Glomerular visceral epithelial cell (primary cell): ENCODE results near the gene HTT.
A peak's percentile ranks its signal among the peaks of the same experiment; 100 is the strongest.
"Not testable (repeated sequence)": the region's sequence is repeated elsewhere in the genome, so short reads cannot be mapped to it uniquely, and the experiment has no call there.

Source experiments
- DNase-seq: peaks from one replicate; pipeline ENCODE4 v3.0.0-alpha.2; 2016; ENCODE audit errors: extremely low spot score

The HTT gene

DNA sequence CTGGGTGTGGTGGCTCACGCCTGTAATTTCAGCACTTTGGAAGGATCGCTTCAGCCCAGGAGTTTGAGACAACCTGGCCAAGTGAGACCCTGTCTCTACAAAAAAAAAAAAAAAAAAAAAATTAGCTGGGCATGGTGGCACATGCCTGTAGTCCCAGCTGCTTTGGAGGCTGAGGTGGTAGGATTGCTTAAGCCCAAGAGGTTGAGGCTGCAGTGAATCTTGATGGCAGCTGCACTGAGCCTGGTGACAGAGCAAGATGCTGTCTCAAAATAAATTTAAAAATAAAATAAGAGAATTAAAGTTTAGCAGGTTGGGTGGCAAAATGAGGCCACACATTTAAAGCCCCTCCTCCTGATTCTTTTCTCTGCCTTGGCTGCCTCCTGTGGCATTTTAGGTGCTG is 47.1 kb downstream of the HTT start:
- no peak for DNase-seq

DNA sequence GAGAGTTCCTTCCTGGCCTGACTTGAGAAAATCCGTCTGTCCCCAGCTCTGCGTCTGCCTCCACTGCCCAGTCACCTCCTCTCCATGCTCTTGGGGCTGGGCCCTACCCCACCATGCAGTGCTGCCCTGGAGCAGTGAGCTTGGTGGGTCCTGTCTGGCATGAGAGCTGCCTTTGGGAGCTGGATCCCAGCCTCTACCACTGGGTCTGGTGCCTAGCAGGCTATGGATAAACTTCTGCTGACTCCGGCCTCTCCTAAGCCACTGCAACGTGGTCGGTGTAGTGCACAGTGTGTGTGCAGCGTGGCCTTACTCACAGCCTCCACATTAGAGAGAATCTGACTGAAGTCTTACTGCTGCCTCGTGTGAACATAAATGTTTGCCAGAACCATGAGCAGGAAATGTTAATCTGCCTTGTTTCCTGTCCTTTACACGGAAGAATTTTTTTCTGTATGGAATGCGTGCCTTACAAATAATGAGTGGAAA is 47.6 kb downstream of the HTT start:
- no peak for DNase-seq

DNA sequence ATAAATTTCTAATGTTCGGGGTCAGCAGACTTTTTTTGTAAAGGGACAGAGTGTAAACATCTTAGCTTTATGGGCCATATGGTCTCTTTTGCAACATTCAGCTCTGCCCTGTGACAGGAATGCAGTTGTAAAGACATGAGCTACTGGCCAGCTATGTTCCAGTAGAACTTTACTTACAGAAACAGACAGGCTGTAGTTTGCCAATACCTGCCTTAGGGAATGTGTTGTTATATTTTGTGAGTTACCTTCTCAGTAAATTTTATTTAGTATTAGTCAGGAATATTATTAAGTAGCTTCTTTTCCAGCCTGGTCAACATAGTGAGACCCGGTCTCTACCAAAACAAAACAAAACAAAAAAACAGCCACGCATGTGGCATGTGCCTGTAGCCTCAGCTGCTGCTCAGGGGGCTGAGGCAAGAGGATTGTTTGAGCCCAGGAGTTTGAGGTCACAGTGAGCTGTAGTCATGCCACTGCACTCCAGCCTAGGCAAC is 48.7 kb downstream of the HTT start:
- DNase-seq = no peak

GRCh38 chr4:3124070-3124767 is 49.7 kb downstream of the HTT start:
- no peak for DNase-seq

DNA sequence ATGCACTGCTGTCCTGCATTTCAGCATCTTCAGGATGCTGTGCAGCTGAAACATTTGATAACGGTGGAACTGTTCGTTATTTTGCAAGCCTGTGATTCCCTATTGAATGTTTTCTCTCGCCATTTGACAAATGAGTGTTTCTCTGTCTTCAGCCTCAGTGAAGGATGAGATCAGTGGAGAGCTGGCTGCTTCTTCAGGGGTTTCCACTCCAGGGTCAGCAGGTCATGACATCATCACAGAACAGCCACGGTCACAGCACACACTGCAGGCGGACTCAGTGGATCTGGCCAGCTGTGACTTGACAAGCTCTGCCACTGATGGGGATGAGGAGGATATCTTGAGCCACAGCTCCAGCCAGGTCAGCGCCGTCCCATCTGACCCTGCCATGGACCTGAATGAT is 52.6 kb downstream of the HTT start:
- DNase-seq = no peak

DNA sequence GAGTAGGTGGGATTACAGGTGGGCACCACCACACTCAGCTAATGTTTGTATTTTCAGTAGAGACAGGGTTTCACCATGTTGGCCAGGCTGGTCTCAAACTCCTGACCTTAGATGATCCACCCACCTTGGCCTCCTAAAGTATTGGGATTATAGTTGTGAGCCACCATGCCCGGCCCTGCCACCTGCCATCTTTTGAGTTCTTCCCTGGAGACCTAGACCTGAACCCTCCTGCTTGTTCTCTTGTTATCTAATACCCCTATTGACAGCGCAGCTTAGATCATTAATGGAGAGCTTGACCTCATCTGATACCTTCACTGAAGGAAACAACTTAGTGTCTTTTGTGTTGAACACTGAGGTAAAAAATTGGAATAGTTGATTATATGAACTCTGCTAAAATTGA is 53.6 kb downstream of the HTT start:
- no peak for DNase-seq

GRCh38 chr4:3128976-3129375 is 54.5 kb downstream of the HTT start:
- DNase-seq = no peak

GRCh38 chr4:3130201-3130600 is 55.7 kb downstream of the HTT start:
- no peak for DNase-seq

- DNase-seq = no peak
Observed at GRCh38 chr4:3130826-3131225, 56.3 kb downstream of the HTT start.

- DNase-seq = no peak
Observed at GRCh38 chr4:3134201-3134600, 59.7 kb downstream of the HTT start.

GRCh38 chr4:3135155-3136011 is 60.9 kb downstream of the HTT start:
- DNase-seq = no peak

DNA sequence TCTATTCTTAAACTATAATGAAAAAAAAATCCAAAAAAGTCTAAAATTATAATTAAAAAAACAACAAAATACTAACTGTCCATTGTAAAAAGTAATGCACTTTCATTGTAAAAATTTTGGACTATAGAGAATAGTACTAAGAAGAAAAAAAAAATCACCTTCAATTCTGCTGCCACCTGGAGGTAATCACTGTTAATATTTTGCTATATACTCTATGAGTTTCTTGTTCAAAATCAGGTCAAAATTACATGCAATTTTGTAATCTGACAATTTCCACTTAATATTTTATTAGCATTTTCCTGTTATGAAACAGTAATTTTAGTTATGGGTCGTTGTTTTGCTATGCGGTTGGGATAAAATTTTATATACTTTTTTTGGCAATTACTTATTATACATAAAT is 62.0 kb downstream of the HTT start:
- DNase-seq = no peak

DNA sequence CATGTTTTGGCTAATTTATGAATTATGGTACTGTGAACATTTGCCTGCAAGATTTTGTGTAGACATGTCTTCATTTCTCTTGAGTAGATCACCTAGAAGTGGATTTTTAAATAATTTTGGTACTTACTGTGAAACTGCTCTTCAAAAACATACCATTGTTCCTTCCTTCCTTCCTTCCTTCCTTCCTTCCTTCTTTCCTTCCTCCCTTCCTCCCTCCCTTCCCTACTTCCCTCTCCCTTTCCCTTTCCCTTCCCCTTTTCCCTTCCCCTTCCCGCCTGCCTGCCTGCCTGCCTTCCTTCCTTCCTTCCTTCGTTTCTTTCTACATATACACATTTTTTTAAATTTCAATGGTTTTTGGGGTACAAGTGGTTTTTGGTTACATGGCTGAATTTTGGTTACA is 63.4 kb downstream of the HTT start:
- no peak for DNase-seq

DNA sequence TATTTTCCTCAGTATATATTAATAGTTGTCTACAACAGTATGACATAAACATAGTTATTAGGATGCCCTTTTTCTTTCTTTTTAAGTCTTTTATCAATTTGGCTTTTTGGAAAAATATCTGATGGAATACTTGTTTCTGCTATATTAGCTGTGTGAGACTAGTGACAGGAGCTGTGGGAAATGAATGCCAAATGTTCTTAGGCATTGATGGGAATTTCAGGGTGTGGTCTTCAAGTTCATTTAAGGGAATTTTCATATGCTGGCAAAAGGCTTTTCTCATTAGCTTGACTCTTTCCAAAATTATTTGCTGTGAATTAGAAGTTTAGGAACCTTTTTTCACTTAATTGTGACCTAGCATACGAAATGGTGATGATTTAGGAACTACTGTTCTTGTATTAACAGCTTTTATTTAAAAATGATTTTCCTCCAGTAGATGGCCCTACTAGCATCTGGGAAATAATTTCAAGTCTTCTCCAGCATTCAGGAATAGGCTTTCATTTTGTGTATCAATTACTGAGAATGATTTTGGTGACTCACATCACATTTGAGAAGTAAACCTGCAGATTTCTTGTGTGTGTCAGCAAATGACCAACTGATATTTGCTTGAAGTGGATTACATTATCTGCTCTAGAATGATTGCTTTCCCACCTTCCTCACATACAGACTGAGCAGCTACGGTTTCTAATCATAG is 70.9 kb downstream of the HTT start:
- DNase-seq = no peak

GRCh38 chr4:3148926-3149325 is 74.4 kb downstream of the HTT start:
- DNase-seq = no peak

DNA sequence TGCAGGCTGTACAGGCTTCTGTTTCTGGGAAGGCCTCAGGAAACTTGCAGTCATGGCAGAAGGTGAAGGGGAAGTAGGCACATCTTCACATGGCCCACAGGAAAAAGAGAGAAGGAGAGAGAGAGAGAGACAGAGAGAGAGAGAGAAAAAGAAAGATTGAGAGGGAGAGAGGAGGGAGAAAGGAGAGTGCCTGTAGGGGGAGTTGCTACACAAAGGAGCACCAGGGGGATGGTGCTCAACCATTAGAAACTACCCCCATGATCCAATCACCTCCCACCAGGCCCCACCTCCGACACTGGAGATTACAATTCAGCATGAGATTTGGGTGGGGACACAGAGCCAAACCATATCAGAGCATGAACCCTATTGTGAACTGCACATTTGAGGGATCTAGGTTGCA is 76.8 kb downstream of the HTT start:
- not testable (repeated sequence) for DNase-seq

DNA sequence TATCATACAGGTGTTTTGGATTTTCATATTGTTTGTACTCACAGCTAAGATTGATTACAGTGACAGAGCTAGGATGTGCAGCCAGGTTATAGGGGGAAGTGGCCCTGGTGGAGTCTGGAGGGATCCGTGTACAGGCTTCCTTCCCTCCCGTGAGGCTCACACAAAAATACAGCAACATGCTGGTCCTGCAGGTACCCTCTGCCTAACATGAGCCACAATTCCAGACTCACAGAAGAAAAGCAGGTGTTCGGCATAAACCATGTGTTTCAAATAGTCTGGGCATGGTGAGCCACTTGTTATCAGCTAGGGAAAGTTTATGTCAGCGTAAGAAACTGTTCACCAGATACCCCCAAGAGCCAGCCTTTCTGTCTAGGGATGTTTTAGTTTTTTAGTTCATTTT is 82.9 kb downstream of the HTT start:
- no peak for DNase-seq

GRCh38 chr4:3158841-3159240 is 84.4 kb downstream of the HTT start:
- no peak for DNase-seq

GRCh38 chr4:3160438-3160837 is 86.0 kb downstream of the HTT start:
- DNase-seq = no peak

DNA sequence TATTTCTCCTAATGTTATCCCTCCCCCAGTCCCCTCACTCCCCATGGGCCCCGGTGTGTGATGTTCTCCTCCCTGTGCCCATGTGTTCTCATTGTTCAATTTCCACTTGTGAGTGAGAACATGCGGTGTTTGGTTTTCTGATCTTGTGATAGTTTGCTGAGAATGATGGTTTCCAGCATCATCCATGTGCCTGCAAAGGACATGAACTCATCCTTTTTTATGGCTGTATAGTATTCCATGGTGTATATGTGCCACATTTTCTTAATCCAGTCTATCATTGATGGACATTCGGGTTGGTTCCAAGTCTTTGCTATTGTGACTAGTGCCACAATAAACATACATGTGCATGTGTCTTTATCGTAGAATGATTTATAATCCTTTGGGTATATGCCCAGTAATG is 86.6 kb downstream of the HTT start:
- DNase-seq = not testable (repeated sequence)

DNA sequence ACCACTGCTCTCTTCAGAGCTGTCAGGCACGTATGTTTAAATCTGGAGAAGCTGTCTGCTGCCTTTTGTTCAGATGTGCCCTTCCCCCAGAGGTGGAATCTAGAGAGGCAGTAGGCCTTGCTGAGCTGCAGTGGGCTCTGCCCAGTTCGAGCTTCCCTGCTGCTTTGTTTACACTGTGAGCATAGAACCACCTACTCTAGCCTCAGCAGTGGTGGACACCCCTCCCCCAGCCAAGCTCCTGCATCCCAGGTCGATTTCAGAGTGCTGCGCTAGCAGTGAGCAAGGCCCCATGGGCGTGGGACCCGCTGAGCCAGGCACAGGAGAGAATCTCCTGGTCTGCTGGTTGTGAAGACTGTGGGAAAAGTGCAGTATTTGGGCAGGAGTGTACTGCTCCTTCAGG is 92.0 kb downstream of the HTT start:
- not testable (repeated sequence) for DNase-seq

DNA sequence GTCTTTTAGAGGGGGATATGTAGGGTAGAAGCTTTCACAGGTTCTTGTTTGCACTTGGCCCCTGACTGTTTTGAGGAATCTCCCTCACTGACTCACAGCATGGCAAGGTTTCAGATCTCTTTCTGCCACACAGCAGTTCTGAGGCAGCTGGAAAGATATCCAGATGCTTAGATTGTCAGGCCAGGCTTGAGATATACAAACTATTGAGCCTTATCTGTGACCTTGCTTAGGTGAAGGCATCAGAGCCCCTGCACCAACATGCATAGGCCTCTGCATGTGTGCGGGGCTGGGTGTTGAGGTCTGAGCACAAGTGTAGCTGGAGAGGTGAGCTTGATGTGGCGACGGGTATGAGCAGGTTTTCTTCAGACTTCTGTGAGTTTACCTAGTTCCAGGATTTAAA is 93.5 kb downstream of the HTT start:
- peak; percentile 11 for DNase-seq
